ENCODE measurements around the gene FNBP1.

- TF ChIP-seq EZH2 (IDR thresholded peaks at IDR 0.05) (no peak), POLR2AphosphoS5 (IDR thresholded peaks at IDR 0.05; ENCODE audit: borderline replicate concordance, low read depth, low read length) (no peak)
Measured at GRCh38 chr9:130078547-130078946, 35.6 kb upstream of the FNBP1 start.

Data from SK-N-MC (cell line).